HepG2 (cell line): ENCODE data around the gene RING1. TPM values are rescaled to one million over a fixed set of nuclear protein-coding genes. Genes with fewer than 3 reads are reported as not detected.

Experiments used
- ELF4 ChIP-seq: sonication (generic); formaldehyde crosslinking; IDR thresholded peaks from 2 replicates; pipeline ENCODE4 v1.5.0; 2020; ENCODE audit warnings: missing genetic modification reagents, mild to moderate bottlenecking, moderate library complexity, borderline replicate concordance
- ESRRA ChIP-seq: sonication (generic); formaldehyde crosslinking; IDR thresholded peaks from 2 replicates; pipeline ENCODE4 v1.5.1; 2020; ENCODE audit warnings: mild to moderate bottlenecking, low read depth, missing genetic modification reagents
- ETV6 ChIP-seq: sonication (generic); formaldehyde crosslinking; conservative IDR thresholded peaks from 2 replicates; pipeline ENCODE4 v1.4.0; 2020; ENCODE audit warnings: missing genetic modification reagents
- GFI1 ChIP-seq: sonication (generic); formaldehyde crosslinking; IDR thresholded peaks from 2 replicates; pipeline ENCODE4 v1.5.0; 2020; ENCODE audit warnings: missing genetic modification reagents, mild to moderate bottlenecking, borderline replicate concordance
- HNRNPH1 ChIP-seq: fragments of 200-400 bp; formaldehyde crosslinking; optimal IDR thresholded peaks from 2 replicates; pipeline ENCODE3; 2017; ENCODE audit warnings: mild to moderate bottlenecking, low read depth, low read length
- KLF9 ChIP-seq: IDR thresholded peaks from 2 replicates; pipeline ENCODE4 v1.6.1; 2016; ENCODE audit warnings: low read depth
- MATR3 ChIP-seq: sonication (generic); formaldehyde crosslinking; IDR thresholded peaks from 2 replicates; pipeline ENCODE4 v1.4.0; 2020; ENCODE audit warnings: missing genetic modification reagents
- NCOA1 ChIP-seq: sonication (generic); formaldehyde crosslinking; IDR thresholded peaks from 2 replicates; pipeline ENCODE4 v1.9.0; 2021; ENCODE audit warnings: missing genetic modification reagents
- PAX8 ChIP-seq: sonication (generic); formaldehyde crosslinking; IDR thresholded peaks from 2 replicates; pipeline ENCODE4 v1.8.0; 2022; ENCODE audit warnings: mild to moderate bottlenecking, missing genetic modification reagents, borderline replicate concordance
- PRMT3 ChIP-seq: sonication (generic); formaldehyde crosslinking; IDR thresholded peaks from 2 replicates; pipeline ENCODE4 v1.8.1; 2022; ENCODE audit warnings: low read depth, mild to moderate bottlenecking, moderate library complexity, missing genetic modification reagents, borderline replicate concordance
- RELA ChIP-seq: sonication (generic); formaldehyde crosslinking; IDR thresholded peaks from 2 replicates; pipeline ENCODE4 v1.4.0; 2020; ENCODE audit warnings: missing genetic modification reagents
- RNF2 ChIP-seq: fragments of 450-650 bp; conservative IDR thresholded peaks from 2 replicates; pipeline ENCODE4 v1.6.1; 2016; ENCODE audit warnings: low read depth
- SMARCE1 ChIP-seq: fragments of 450-650 bp; IDR thresholded peaks from 2 replicates; pipeline ENCODE4 v1.6.1; 2017; ENCODE audit warnings: borderline replicate concordance
- SMYD3 ChIP-seq: sonication (generic); formaldehyde crosslinking; IDR thresholded peaks from 2 replicates; pipeline ENCODE4 v1.8.1; 2023; ENCODE audit warnings: mild to moderate bottlenecking, missing genetic modification reagents
- ZIK1 ChIP-seq: sonication (generic); formaldehyde crosslinking; IDR thresholded peaks from 2 replicates; pipeline ENCODE4 v1.5.0; 2020; ENCODE audit warnings: mild to moderate bottlenecking, low read depth, missing genetic modification reagents, borderline replicate concordance
- ZNF230 ChIP-seq: sonication (generic); formaldehyde crosslinking; IDR thresholded peaks from 2 replicates; pipeline ENCODE4 v1.4.0; 2020; ENCODE audit warnings: mild to moderate bottlenecking, missing genetic modification reagents
- ZNF260 ChIP-seq: sonication (generic); formaldehyde crosslinking; IDR thresholded peaks from 2 replicates; pipeline ENCODE4 v1.4.0; 2020; ENCODE audit warnings: missing genetic modification reagents, low read depth, mild to moderate bottlenecking, borderline replicate concordance
- ZNF33A ChIP-seq: sonication (generic); formaldehyde crosslinking; IDR thresholded peaks from 2 replicates; pipeline ENCODE4 v1.5.1; 2020; ENCODE audit warnings: missing genetic modification reagents, mild to moderate bottlenecking, moderate library complexity, borderline replicate concordance
- ZNF607 ChIP-seq: sonication (generic); formaldehyde crosslinking; IDR thresholded peaks from 2 replicates; pipeline ENCODE4 v1.5.1; 2020; ENCODE audit warnings: missing genetic modification reagents, mild to moderate bottlenecking, borderline replicate concordance
- polyA plus RNA-seq, 8 experiments: library from polyadenylated mRNA; depleted of rRNA in 3 of 8; stranded (reverse) in 7 of 8; unstranded in 1 of 8; fragments of >200 nt; fragmentation: Illumina TruSeq in 4 of 8; extraction: Trizol in 4 of 8; gene quantifications; 2 replicates each; pipeline versions ENCODE4 v1.2.1 to v1.2.3, GENCODE V29; 2011 to 2016; ENCODE audit warnings: low read depth in 4 of 8, missing spikeins in 1 of 8, mixed read lengths in 1 of 8; ENCODE audit not compliant: insufficient read depth in 1 of 8
- total RNA-seq, 5 experiments: library from RNA; depleted of rRNA; stranded (reverse); fragments of >200 nt; fragmentation: Illumina TruSeq; extraction: Trizol; gene quantifications; 2 replicates each; pipeline ENCODE4 v1.2.3, GENCODE V29; 2016; ENCODE audit warnings: low read depth in 1 of 5
- TF ChIP-seq, protein P1 (sequence below): sonication (generic); formaldehyde crosslinking; IDR thresholded peaks from 2 replicates; pipeline ENCODE4 v1.4.0; 2020; ENCODE audit warnings: missing genetic modification reagents, borderline replicate concordance
- TF ChIP-seq, protein P2 (sequence below): sonication (generic); formaldehyde crosslinking; conservative IDR thresholded peaks from 2 replicates; pipeline ENCODE4 v1.4.0; 2020; ENCODE audit warnings: mild to moderate bottlenecking, missing genetic modification reagents, moderate library complexity
- TF ChIP-seq, protein P3 (sequence below): sonication (generic); formaldehyde crosslinking; IDR thresholded peaks from 2 replicates; pipeline ENCODE4 v1.5.0; 2020; ENCODE audit warnings: missing genetic modification reagents
- TF ChIP-seq, protein P4 (sequence below): sonication (generic); formaldehyde crosslinking; IDR thresholded peaks from 2 replicates; pipeline ENCODE4 v1.4.0; 2020; ENCODE audit warnings: missing genetic modification reagents

Gene RING1
- total and polyA plus RNA-seq, 2 of the 13 experiments (the other 11 are each of a cell fraction or from before 2014, with no cell fraction given), result 23.9 to 33.6 TPM

DNA sequence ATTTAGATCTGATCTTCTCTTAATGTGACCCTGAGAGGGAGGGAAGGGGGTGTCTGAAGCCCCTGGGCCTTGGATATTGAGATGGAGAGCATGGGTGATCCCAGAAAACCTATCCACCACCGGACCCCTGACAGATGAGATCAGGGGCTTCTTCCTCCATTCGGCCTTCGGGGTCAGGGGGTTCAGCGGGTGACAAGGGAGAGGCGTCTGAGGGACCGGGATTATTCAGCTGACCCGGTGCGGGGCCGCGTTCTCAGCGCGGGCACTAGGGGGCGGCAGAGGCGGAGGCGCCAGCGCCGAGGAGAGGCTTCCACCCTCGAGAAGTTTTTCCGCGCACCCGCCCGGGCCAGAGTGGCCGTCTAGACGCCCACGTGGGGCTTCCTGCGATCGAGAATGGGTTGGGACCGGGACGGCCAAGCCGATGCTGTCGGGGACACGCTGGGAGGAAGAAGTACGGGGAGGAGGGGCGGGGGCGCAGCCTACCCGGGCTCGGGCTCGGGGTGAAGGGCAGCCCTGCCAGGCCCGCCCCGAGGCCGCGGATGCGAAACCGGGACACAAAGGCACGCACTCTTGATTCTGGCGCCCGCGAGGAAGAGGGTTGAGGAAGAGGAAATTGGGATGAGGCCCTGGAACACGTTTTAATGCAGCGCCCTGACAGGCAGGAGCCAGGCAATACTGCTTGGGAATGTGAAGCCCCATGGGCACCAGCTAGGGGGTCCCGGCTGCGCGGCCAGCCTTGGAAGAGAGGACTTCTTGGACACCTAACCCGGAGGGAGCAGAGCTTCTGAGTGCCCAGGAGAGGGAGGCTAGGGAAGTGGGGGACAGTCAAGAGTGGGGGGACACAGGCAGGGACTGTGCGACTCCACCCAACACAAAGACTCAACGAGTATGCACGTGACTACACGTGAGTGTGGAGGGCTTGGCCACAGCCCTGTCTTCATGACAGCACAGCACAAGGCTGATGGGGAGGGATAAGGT lies 46.7 kb upstream of the RING1 start (continued):
- TF ChIP-seq PAX8 (CRISPR knock-in tag), result no peak; the same call in 1 of the 2 replicates
- no peak for TF ChIP-seq RELA (CRISPR knock-in tag)
- TF ChIP-seq SMYD3, result no peak
- TF ChIP-seq RNF2, result no peak; the same call in 1 of the 2 replicates
- TF ChIP-seq ZNF260 (CRISPR knock-in tag), result no peak
- no peak for TF ChIP-seq ZIK1
- TF ChIP-seq ETV6, result no peak; the same call in 1 of the 2 replicates
- TF ChIP-seq GFI1 (CRISPR knock-in tag), result no peak
- no peak for TF ChIP-seq ZNF607 (CRISPR knock-in tag)
- no peak for TF ChIP-seq NCOA1 (CRISPR knock-in tag)
- no peak for TF ChIP-seq ESRRA
- no peak for TF ChIP-seq SMARCE1
- TF ChIP-seq ELF4 (CRISPR knock-in tag), result no peak
- no peak for TF ChIP-seq PRMT3 (CRISPR knock-in tag)
- TF ChIP-seq MATR3, result no peak
- TF ChIP-seq, protein P1, sequence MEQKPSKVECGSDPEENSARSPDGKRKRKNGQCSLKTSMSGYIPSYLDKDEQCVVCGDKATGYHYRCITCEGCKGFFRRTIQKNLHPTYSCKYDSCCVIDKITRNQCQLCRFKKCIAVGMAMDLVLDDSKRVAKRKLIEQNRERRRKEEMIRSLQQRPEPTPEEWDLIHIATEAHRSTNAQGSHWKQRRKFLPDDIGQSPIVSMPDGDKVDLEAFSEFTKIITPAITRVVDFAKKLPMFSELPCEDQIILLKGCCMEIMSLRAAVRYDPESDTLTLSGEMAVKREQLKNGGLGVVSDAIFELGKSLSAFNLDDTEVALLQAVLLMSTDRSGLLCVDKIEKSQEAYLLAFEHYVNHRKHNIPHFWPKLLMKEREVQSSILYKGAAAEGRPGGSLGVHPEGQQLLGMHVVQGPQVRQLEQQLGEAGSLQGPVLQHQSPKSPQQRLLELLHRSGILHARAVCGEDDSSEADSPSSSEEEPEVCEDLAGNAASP (CRISPR knock-in tag), result peak; percentile 42; the same call in 1 of the 2 replicates
- TF ChIP-seq, protein P2, sequence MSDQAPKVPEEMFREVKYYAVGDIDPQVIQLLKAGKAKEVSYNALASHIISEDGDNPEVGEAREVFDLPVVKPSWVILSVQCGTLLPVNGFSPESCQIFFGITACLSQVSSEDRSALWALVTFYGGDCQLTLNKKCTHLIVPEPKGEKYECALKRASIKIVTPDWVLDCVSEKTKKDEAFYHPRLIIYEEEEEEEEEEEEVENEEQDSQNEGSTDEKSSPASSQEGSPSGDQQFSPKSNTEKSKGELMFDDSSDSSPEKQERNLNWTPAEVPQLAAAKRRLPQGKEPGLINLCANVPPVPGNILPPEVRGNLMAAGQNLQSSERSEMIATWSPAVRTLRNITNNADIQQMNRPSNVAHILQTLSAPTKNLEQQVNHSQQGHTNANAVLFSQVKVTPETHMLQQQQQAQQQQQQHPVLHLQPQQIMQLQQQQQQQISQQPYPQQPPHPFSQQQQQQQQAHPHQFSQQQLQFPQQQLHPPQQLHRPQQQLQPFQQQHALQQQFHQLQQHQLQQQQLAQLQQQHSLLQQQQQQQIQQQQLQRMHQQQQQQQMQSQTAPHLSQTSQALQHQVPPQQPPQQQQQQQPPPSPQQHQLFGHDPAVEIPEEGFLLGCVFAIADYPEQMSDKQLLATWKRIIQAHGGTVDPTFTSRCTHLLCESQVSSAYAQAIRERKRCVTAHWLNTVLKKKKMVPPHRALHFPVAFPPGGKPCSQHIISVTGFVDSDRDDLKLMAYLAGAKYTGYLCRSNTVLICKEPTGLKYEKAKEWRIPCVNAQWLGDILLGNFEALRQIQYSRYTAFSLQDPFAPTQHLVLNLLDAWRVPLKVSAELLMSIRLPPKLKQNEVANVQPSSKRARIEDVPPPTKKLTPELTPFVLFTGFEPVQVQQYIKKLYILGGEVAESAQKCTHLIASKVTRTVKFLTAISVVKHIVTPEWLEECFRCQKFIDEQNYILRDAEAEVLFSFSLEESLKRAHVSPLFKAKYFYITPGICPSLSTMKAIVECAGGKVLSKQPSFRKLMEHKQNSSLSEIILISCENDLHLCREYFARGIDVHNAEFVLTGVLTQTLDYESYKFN (CRISPR knock-in tag), result no peak
- no peak for TF ChIP-seq KLF9 (CRISPR knock-in tag)
- TF ChIP-seq, protein P3, sequence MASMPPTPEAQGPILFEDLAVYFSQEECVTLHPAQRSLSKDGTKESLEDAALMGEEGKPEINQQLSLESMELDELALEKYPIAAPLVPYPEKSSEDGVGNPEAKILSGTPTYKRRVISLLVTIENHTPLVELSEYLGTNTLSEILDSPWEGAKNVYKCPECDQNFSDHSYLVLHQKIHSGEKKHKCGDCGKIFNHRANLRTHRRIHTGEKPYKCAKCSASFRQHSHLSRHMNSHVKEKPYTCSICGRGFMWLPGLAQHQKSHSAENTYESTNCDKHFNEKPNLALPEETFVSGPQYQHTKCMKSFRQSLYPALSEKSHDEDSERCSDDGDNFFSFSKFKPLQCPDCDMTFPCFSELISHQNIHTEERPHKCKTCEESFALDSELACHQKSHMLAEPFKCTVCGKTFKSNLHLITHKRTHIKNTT, result no peak
- TF ChIP-seq, protein P4, sequence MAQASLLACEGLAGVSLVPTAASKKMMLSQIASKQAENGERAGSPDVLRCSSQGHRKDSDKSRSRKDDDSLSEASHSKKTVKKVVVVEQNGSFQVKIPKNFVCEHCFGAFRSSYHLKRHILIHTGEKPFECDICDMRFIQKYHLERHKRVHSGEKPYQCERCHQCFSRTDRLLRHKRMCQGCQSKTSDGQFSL (CRISPR knock-in tag), result no peak
- TF ChIP-seq ZNF230 (CRISPR knock-in tag), result peak; percentile 84; the same call in 1 of the 2 replicates
- no peak for TF ChIP-seq HNRNPH1
- TF ChIP-seq ZNF33A (CRISPR knock-in tag), result peak; percentile 82; the same call in 1 of the 2 replicates
